ENCODE results near the gene TPP1.

The TPP1 gene

GRCh38 chr11:6646918-6647679 lies 27.9 kb upstream of the TPP1 start:
- no peak for DNase-seq (ENCODE audit: low read depth, low spot score)

- DNase-seq (ENCODE audit: low read depth, low spot score) = no peak
These were observed 27.3 kb upstream of the TPP1 start for GRCh38 chr11:6646576-6646917.

DNA sequence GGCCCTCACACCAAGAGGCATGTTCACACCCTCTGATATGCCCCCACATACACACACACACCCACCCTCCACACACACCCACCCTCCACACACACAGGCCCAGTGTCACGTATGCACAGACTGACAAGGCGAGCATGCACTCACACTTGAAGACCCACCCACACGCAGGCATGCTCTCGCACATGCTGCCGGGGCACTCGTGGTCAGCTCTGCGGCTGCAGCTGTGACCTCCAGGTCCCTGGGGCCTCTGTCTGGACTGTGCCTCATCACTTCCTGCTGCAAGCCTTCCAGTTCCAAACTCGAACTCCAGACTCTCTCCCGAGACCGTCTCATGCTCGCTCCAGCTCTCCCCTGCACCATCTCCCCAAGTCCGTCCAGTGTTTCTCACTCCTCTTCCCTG lies 26.8 kb upstream of the TPP1 start:
- no peak for DNase-seq (ENCODE audit: low read depth, low spot score)

GRCh38 chr11:6642957-6643356 lies 23.7 kb upstream of the TPP1 start:
- no peak for DNase-seq (ENCODE audit: low read depth, low spot score)

DNA sequence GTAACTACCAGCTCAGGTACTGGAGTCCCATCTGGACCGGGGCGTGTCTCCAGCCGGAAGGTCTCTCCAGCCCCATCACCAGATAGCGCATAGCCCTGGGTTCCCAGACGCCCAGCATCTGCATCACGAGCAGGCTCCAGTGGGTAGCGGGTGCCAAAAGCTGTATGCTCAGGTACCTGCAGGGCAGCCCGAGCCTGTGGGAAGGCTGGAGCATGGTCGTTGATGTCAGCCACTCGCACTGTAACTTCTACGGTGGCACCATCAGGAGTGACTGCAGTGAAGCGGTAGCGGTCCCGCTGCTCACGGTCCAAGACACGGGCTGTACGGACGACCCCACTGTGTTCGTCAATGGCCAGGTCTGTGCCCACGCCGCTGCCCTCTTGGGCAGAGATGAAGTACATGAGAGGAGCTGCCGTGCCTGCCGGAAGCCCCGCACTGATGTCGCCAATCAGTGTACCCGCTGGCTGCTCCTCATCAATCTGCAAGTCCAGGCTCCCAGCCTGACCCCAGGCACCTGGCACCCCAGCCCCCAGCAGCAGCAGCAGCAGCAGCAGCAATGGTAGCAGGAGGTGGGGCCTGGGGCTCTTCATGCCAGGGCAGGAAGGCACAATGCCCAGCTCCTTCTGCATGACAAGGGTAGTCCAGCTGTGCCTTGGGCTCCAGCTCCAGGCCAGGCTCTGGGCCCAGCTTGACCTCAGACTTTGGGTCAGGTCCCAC lies 21.9 kb upstream of the TPP1 start:
- no peak for DNase-seq (ENCODE audit: low read depth, low spot score)

GRCh38 chr11:6640036-6640984 lies 21.1 kb upstream of the TPP1 start:
- DNase-seq (ENCODE audit: low read depth, low spot score) = no peak

GRCh38 chr11:6638429-6638828 lies 19.2 kb upstream of the TPP1 start:
- no peak for DNase-seq (ENCODE audit: low read depth, low spot score)

- DNase-seq (ENCODE audit: low read depth, low spot score) = no peak
These were observed 18.6 kb upstream of the TPP1 start for GRCh38 chr11:6637871-6638270.

DNA sequence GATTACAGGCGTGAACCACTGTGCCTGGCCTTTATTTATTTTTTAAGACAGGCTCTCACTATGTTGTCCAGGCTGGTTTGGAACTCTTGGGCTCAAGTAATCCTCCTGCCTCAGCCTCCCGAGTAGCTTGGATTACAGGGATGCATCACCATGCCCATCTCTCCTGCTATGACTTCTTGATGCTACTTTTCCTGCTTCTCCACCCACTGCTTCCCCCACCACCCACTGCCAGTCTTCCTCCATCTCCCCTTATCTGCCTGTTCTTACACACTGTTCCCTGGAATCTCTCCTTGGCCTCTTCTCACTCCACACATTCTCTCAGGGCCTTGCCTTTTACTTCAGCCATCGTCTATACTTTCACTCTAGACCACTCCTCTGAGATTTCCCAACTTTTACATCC lies 17.3 kb upstream of the TPP1 start:
- no peak for DNase-seq (ENCODE audit: low read depth, low spot score)

- no peak for DNase-seq (ENCODE audit: low read depth, low spot score)
These were observed 16.1 kb upstream of the TPP1 start for GRCh38 chr11:6635082-6635932.

- no peak for DNase-seq (ENCODE audit: low read depth, low spot score)
These were observed 15.3 kb upstream of the TPP1 start for GRCh38 chr11:6634534-6634933.

DNA sequence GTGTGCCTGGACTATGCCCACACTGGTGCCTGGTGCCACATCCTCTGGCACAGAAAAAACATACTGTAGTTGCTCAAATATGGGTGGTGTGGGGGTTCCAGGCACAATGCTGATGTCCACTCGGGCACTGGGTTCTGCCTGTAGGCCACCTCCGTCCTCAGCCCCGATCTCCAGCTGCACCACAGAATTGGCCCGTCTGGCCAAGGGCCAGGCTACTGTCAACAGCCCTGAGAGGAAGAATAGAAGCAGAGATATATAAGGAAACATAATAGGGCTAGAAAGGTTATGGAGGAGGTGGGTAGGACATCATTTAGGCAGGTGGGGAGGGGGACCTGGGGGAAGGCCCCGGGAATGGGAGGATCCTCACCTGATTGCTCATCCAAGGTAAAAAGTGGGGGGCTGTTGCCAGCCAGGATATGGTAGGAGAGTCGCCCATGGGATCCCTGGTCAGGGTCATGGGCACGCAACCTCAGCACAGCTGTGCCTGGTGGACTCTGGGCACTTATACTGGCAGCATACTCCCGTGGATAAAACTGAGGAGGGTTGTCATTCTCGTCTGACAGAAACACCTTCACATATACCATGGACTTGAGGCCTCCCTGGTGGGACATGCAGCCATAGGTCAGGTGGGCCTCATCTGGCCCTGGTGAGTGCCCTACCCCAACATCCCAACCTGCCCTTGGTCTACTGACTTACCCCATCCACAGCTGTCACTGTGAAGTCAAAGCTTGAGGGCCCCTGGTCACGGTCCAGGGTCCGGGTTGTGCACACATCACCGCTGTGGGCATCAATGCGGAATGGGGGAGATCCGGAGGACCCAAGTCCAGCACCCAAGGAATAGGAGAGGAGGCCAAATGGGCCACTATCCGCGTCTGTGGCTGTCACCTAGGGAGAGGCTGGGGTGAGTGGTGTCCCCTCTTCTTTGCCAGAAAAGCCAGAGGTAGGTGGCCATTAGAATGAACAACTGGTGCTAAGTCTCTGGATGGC lies 14.5 kb upstream of the TPP1 start:
- no peak for DNase-seq (ENCODE audit: low read depth, low spot score)

DNA sequence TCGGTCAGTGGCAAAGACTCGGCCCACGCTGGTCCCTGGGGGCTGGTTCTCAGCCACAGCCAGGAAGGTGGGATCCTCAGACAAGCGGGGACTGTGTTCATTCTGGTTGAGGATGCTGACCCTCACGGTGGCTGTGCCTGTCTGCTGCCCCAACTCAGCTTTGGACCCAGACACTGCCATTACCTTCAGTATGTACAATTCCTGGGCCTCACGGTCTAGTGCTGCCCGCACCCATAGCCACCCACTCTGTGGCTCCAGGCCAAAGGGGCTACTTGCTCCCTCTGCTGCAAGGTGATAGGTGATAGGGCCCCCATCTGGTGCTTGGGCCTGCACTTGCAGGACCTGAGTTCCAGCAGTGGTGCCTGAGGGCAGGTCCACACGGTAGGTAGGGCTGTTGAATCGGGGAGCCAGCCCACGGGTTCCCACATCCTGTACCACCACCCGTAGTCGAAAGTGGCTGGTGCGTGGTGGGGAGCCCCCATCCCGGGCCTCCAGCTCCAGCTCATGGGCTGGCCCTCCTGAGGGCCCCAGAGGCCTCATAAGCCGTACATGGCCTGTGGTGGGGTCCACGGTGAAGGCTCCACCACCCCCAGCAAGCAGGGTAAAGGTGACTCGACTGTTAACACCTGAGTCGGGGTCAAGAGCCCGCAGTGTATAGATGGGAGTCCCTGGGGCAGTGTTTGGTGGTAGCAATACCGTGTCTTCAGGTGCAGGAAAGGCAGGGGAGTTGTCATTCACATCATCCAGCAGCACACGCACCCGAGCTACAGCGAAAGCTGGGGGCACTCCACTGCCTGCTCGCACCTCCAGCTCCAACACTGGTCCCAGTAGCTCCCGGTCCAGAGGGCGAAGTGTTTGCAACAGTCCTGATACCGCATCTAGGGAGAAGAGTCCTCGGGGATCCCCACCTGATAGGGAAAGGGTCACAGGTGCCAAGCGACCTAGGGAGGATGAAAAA lies 13.2 kb upstream of the TPP1 start:
- no peak for DNase-seq (ENCODE audit: low read depth, low spot score)

DNA sequence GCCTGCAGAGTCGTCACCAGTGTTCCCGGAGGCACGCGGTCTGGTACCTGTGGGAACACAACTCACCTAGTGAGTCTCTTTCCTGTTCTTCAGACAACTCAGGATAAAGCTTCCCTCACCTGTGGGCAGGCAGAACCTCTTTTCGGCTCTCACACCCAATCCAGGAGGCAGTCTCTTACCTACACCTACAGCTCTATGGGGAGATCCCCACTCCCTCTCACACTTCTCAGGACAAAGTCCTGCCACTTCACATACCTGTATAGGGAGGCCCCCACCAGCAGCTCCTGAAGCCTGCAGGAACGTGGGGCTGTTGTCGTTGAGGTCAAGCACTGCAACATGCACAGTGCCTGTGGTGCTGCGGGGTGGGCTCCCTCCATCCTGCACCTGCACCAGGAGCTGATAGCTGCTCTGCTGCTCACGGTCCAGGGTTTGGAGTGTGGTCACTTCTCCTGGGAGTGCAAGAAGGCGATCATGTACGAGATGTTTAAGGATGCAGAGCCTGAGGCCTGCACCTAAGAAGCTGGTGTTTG lies 12.2 kb upstream of the TPP1 start:
- no peak for DNase-seq (ENCODE audit: low read depth, low spot score)

DNA sequence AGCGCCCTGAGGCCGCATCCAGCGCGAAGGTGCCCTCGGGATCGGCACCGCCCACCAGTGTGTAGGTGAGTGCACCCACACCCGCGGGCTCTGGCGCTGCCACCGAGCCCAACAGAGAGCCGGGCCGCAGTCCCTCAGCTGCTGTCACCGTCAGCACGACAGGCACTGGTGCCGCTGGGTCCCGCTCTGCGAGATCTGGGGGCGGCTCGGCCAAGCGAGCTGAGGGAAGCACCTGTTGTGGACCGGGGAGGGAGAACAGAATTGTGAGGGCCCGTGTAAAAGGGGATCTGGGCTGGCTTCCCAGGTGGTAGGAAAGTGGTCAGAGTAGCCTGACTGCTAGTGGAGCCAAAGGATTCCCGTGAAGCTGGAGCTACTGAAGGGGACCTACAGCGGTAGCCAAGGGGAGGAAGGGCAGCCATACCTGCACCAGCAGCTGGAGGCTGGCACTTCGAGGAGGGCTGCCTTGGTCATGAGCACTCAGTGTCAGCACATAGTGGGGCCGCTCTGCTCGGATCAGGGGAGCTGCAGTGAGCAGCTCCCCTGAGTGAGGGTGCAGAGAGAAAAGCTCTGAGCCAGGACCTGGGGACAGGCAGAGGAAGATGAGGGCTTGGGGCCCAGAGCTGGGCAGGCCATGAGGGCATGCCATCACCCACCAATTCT lies 11.5 kb upstream of the TPP1 start:
- no peak for DNase-seq (ENCODE audit: low read depth, low spot score)

- DNase-seq (ENCODE audit: low read depth, low spot score) = no peak
These were observed 10.8 kb upstream of the TPP1 start for GRCh38 chr11:6629892-6630631.

- no peak for DNase-seq (ENCODE audit: low read depth, low spot score)
These were observed 10.3 kb upstream of the TPP1 start for GRCh38 chr11:6629573-6629891.

DNA sequence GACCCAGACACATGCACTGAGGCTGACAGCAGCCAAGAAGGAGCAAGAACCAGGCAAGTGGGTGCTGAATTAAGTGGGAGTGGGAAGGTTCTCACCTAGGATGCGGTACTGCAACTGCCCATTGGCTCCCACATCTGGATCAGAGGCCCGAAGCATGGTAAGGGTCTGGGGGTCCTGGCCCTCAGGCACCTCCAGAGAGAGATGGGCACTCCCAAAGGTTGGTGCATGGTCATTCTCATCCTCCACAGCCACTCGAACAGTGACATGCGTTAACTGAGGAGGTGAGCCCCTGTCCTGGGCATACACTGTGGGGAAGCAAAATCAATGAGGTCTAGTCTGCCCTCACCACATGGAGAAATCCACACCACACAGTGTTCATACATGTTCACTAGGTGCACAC lies 9.3 kb upstream of the TPP1 start:
- no peak for DNase-seq (ENCODE audit: low read depth, low spot score)

Data from smooth muscle cell of the brain vasculature (primary cell).